ENCODE measurements around the gene MFRP.

Gene MFRP

GRCh38 chr11:119323532-119324033, 22.9 kb downstream of the MFRP start:
- no peak overlapping the region for H3K4me3 ChIP-seq (ENCODE audit: low read length)

GRCh38 chr11:119322921-119323531, 23.5 kb downstream of the MFRP start:
- H3K4me3 ChIP-seq (ENCODE audit: low read length) = no peak overlapping the region
- no peak for DNase-seq (ENCODE audit: low read depth, low spot score)

More at GRCh38 chr11:119323532-119324033, 22.9 kb downstream of the MFRP start:
- DNase-seq (ENCODE audit: low read depth, low spot score) = peak; percentile 59

- DNase-seq (ENCODE audit: low read depth, low spot score) = no peak
- no peak overlapping the region for H3K4me3 ChIP-seq (ENCODE audit: low read length)
Measured at GRCh38 chr11:119322360-119322739, 24.2 kb downstream of the MFRP start.

- no peak overlapping the region for H3K4me3 ChIP-seq (ENCODE audit: low read length)
- DNase-seq (ENCODE audit: low read depth, low spot score) = no peak
Measured at GRCh38 chr11:119320776-119321524, 25.6 kb downstream of the MFRP start.

GRCh38 chr11:119320240-119320775, 26.2 kb downstream of the MFRP start:
- no peak overlapping the region for H3K4me3 ChIP-seq (ENCODE audit: low read length)
- DNase-seq (ENCODE audit: low read depth, low spot score) = no peak

- no peak overlapping the region for H3K4me3 ChIP-seq (ENCODE audit: low read length)
- no peak for DNase-seq (ENCODE audit: low read depth, low spot score)
Measured at GRCh38 chr11:119319700-119320239, 26.7 kb downstream of the MFRP start.

GRCh38 chr11:119319136-119319699, 27.3 kb downstream of the MFRP start:
- no peak overlapping the region for H3K4me3 ChIP-seq (ENCODE audit: low read length)
- DNase-seq (ENCODE audit: low read depth, low spot score) = no peak

GRCh38 chr11:119318240-119319135, 28.0 kb downstream of the MFRP start:
- no peak for DNase-seq (ENCODE audit: low read depth, low spot score)

GRCh38 chr11:119317592-119318239, 28.8 kb downstream of the MFRP start:
- DNase-seq (ENCODE audit: low read depth, low spot score) = no peak
- H3K4me3 ChIP-seq (ENCODE audit: low read length) = no peak overlapping the region

More at GRCh38 chr11:119318240-119319135, 28.0 kb downstream of the MFRP start:
- H3K4me3 ChIP-seq (ENCODE audit: low read length) = no peak overlapping the region

- no peak for DNase-seq (ENCODE audit: low read depth, low spot score)
- peak within 1 kb of the TSS; percentile 51 for H3K4me3 ChIP-seq (ENCODE audit: low read length)
Measured at GRCh38 chr11:119316729-119317591, 29.5 kb downstream of the MFRP start, which contains the start of gene MCAM. Gene MCAM (minus strand): TSS chr11:119317130. CDS start chr11:119317101, 29 bp downstream.

- H3K4me3 ChIP-seq (ENCODE audit: low read length) = peak overlapping the region; percentile 51
- DNase-seq (ENCODE audit: low read depth, low spot score) = no peak
Measured at GRCh38 chr11:119316016-119316728, 30.3 kb downstream of the MFRP start.

- peak overlapping the region; percentile 51 for H3K4me3 ChIP-seq (ENCODE audit: low read length)
- peak; percentile 66 for DNase-seq (ENCODE audit: low read depth, low spot score)
Measured at GRCh38 chr11:119315131-119316015, 31.1 kb downstream of the MFRP start.

GRCh38 chr11:119314726-119315125, 31.8 kb downstream of the MFRP start:
- H3K4me3 ChIP-seq (ENCODE audit: low read length) = peak overlapping the region; percentile 51
- no peak for DNase-seq (ENCODE audit: low read depth, low spot score)

- H3K4me3 ChIP-seq (ENCODE audit: low read length) = no peak overlapping the region
- DNase-seq (ENCODE audit: low read depth, low spot score) = no peak
Measured at GRCh38 chr11:119310682-119311052, 35.8 kb downstream of the MFRP start.

- no peak overlapping the region for H3K4me3 ChIP-seq (ENCODE audit: low read length)
- no peak for DNase-seq (ENCODE audit: low read depth, low spot score)
Measured at GRCh38 chr11:119309953-119310681, 36.4 kb downstream of the MFRP start.

Measured in Jurkat, Clone E6-1 (cell line).